ENCODE data around the gene DOLK.

Gene DOLK

GRCh38 chr9:128903871-128904620 is 43.4 kb downstream of the DOLK start:
- no peak for DNase-seq

- DNase-seq = no peak
These were observed 44.3 kb downstream of the DOLK start for GRCh38 chr9:128903079-128903461.

GRCh38 chr9:128902351-128903078 is 44.9 kb downstream of the DOLK start:
- no peak for DNase-seq

- DNase-seq = no peak
These were observed 45.6 kb downstream of the DOLK start for GRCh38 chr9:128901822-128902221.

- no peak for DNase-seq
These were observed 46.0 kb downstream of the DOLK start for GRCh38 chr9:128901379-128901778.

GRCh38 chr9:128899566-128900322 is 47.7 kb downstream of the DOLK start:
- DNase-seq = no peak

- DNase-seq = no peak
These were observed 48.4 kb downstream of the DOLK start for GRCh38 chr9:128898845-128899565.

- DNase-seq = no peak
These were observed 49.0 kb downstream of the DOLK start for GRCh38 chr9:128898382-128898781.

GRCh38 chr9:128895556-128895955 is 51.8 kb downstream of the DOLK start:
- DNase-seq = no peak

Data from fibroblast of upper back skin (primary cell).